Stomach (tissue), 4 donors: ENCODE measurements around the gene TMEM205.

ENCODE experiments used
- POLR2A ChIP-seq, 4 donors: fragments of 450-650 bp; IDR thresholded peaks; one replicate each; pipeline ENCODE4 v1.6.1; 2016; ENCODE audit warnings: antibody characterized with exemption in 4 of 4, control low read depth in 2 of 4, mild to moderate bottlenecking in 1 of 4, moderate library complexity in 1 of 4
- POLR2AphosphoS5 ChIP-seq, 3 donors: sonication (generic); formaldehyde crosslinking; IDR thresholded peaks; one replicate each; pipeline ENCODE4 v1.6.1; 2016; ENCODE audit warnings: antibody characterized with exemption in 3 of 3
- TF ChIP-seq, protein P1 (sequence below), 7 experiments: fragments of 450-650 bp in 4 of 7; fragments of 200-600 bp in 3 of 7; sonication (generic) in 3 of 7; IDR thresholded peaks; one replicate each; pipeline ENCODE4 v1.5.1; 2016 to 2019; ENCODE audit warnings: antibody characterized with exemption in 7 of 7, control low read depth in 2 of 7, mild to moderate bottlenecking in 1 of 7

DNA sequence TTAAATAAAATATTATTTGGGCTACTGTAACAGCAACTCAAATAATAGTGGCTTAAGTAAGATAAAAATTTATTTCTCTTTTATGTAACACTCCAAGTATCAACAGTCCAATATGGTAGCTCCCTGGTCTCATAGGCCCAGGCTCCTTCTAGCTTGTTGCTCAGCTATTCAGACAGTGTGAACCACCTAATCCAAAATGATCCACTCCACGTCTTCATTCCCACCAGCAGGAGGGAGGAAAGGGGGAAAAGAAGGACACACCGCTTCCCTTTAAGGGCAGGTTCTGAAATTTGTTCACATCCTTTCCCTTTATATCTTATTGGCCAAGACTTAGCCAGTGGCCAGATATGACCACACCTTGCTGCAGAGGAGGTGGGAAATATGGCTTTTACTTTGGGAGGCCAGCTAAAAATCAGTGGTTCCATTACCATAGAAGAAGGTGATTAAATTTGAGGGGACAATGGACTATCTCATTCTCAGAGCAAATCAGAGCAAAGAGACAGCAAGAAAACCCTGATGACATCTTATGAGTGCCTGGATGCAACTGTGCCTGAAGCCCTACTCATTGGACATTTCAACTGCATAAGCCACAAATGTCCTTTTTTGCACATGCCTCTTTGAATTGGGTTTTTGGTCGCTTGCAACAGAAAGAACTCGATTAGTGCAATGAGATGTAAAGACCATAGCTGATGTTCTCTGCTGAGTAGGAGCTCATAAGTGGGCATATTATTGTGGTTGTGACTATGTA, 45.0 kb upstream of the TMEM205 start:
- TF ChIP-seq, protein P1, sequence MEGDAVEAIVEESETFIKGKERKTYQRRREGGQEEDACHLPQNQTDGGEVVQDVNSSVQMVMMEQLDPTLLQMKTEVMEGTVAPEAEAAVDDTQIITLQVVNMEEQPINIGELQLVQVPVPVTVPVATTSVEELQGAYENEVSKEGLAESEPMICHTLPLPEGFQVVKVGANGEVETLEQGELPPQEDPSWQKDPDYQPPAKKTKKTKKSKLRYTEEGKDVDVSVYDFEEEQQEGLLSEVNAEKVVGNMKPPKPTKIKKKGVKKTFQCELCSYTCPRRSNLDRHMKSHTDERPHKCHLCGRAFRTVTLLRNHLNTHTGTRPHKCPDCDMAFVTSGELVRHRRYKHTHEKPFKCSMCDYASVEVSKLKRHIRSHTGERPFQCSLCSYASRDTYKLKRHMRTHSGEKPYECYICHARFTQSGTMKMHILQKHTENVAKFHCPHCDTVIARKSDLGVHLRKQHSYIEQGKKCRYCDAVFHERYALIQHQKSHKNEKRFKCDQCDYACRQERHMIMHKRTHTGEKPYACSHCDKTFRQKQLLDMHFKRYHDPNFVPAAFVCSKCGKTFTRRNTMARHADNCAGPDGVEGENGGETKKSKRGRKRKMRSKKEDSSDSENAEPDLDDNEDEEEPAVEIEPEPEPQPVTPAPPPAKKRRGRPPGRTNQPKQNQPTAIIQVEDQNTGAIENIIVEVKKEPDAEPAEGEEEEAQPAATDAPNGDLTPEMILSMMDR (IDR thresholded peaks at IDR 0.05): no peak
- TF ChIP-seq POLR2A (IDR thresholded peaks at IDR 0.05) (no peak), POLR2AphosphoS5 (IDR thresholded peaks at IDR 0.05) (no peak)
